Naive B cell (primary cell): Measurements from ENCODE around the gene ACAA1. TPM values are rescaled to one million over a fixed set of nuclear protein-coding genes. Genes with fewer than 3 reads are reported as not detected.
A peak's percentile ranks its signal among the peaks of the same experiment; 100 is the strongest.
"Not testable (repeated sequence)": the region's sequence is repeated elsewhere in the genome, so short reads cannot be mapped to it uniquely, and the experiment has no call there.

ENCODE experiments used
- ATAC-seq, 2 donors: fragments of 150-1000 bp; cut with Tn5 transposase; 2 replicates each; pipeline ENCODE4 v1.10.0; 2021; ENCODE audit warnings: low read depth in 2 of 2, mild to moderate bottlenecking in 2 of 2, moderate library complexity in 2 of 2
- DNase-seq: peaks from one replicate; pipeline ENCODE4 v3.0.0; 2022
- H3K27ac Mint-ChIP-seq, 6 donors: one replicate each; pipeline ENCODE4 v1.8.0; 2020 to 2022; ENCODE audit warnings: mild to moderate bottlenecking in 6 of 6, mixed read lengths in 6 of 6, moderate library complexity in 5 of 6, inconsistent platforms in 2 of 6
- H3K27me3 Mint-ChIP-seq, 3 donors: one replicate each; pipeline ENCODE4 v1.8.0; 2021 to 2022; ENCODE audit warnings: mixed read lengths in 3 of 3, mild to moderate bottlenecking in 1 of 3
- H3K36me3 Mint-ChIP-seq, 2 donors: one replicate each; pipeline ENCODE4 v1.8.0; 2020 to 2022; ENCODE audit warnings: mixed read lengths in 2 of 2, inconsistent platforms in 1 of 2, mild to moderate bottlenecking in 1 of 2
- H3K4me1 Mint-ChIP-seq, 3 donors: one replicate each; pipeline ENCODE4 v1.8.0; 2020 to 2022; ENCODE audit warnings: mixed read lengths in 3 of 3, inconsistent platforms in 1 of 3, mild to moderate bottlenecking in 1 of 3, moderate library complexity in 1 of 3
- H3K4me3 Mint-ChIP-seq, 8 donors: one replicate each; pipeline ENCODE4 v1.8.0; 2020 to 2022; ENCODE audit warnings: mild to moderate bottlenecking in 8 of 8, mixed read lengths in 8 of 8, moderate library complexity in 8 of 8, inconsistent platforms in 2 of 8
- H3K9me3 Mint-ChIP-seq, 7 donors: one replicate each; pipeline ENCODE4 v1.8.0; 2020 to 2022; ENCODE audit warnings: mixed read lengths in 7 of 7, mild to moderate bottlenecking in 5 of 7, inconsistent platforms in 2 of 7, moderate library complexity in 1 of 7
- polyA plus RNA-seq, 6 donors: library from polyadenylated mRNA; unstranded; fragments of 300-500 nt; fragmentation: Illumina TruSeq; gene quantifications; one replicate each; pipeline ENCODE4 v1.2.3, GENCODE V29; 2021; ENCODE audit warnings: low read depth in 6 of 6

ACAA1 gene
- polyA plus RNA-seq, 6 donors from 2014 or later = 44.3 to 62.4 (median 52.0) TPM

DNA sequence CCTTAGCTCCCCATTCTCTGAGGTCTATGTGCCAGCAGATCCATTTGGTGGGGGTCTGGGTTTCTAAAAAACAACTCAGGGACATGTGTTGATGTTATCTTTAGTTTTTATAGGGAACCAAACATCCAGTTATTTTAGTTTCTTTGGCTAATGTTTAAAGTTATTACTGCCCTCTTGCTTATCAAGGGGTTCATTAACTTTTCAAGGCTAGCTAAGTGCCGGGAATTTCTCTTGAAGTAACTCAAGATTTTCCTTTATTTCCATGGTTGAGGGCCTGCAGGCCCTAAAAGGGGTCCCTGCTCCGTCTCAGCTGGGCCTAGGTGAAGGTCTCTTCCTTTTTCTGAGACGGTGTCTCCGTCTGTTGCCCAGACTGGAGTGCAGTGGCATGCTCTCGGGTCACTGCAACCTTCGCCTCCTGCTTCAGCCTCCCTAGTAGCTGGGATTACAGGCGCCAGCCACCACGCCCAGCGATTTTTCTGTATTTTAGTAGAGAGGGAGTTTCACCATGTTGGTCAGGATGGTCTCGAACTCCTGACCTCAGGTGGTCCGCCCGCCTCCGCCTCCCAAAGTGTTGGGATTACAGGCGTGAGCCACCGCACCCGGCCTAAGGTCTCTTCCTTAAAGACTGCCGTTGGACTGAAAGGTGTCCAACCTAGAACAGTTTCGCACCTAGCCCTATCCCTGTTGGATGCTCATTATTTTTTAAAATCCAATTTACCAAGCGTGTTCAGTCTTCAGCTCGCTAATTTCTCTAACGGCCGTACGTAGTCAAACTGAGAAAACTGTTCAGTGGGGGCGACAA is 27.1 kb upstream of the ACAA1 start:
- Mint-ChIP-seq H3K4me1 (peaks cover 38 to 41% (median 38%) of the 10 kb centered on the region in 3 donors), H3K9me3 (no peaks in the 10 kb centered on the region), H3K27me3 (no peaks in the 10 kb centered on the region), H3K36me3 (no peaks in the 10 kb centered on the region), H3K27ac (peak overlapping the region; percentile 99 to 100 (median 100)), H3K4me3 (peak overlapping the region; percentile 88 to 99 (median 98))
- no peak for ATAC-seq
- no peak for DNase-seq

- Mint-ChIP-seq H3K27me3 (no peaks in the 10 kb centered on the region), H3K4me1 (peaks cover 30 to 37% (median 31%) of the 10 kb centered on the region in 3 donors), H3K36me3 (no peaks in the 10 kb centered on the region), H3K4me3 (peak overlapping the region in 6 of 8 donors; percentile 39 to 98 (median 74)), H3K27ac (peak overlapping the region; percentile 47 to 100 (median 66)), H3K9me3 (no peaks in the 10 kb centered on the region)
- ATAC-seq (no peak), DNase-seq (no peak)
Observed at GRCh38 chr3:38163117-38163840, 26.4 kb upstream of the ACAA1 start.

GRCh38 chr3:38160704-38161103 is 23.8 kb upstream of the ACAA1 start:
- H3K27ac Mint-ChIP-seq, H3K9me3 Mint-ChIP-seq, ATAC-seq, H3K36me3 Mint-ChIP-seq, DNase-seq, H3K27me3 Mint-ChIP-seq, H3K4me3 Mint-ChIP-seq: not testable (repeated sequence)
- peaks cover 8 to 13% (median 11%) of the 10 kb centered on the region in 3 donors for H3K4me1 Mint-ChIP-seq

- peaks cover 0 to 15% (median 10%) of the 10 kb centered on the region in 3 donors for H3K4me1 Mint-ChIP-seq
- no peaks in the 10 kb centered on the region for H3K27me3 Mint-ChIP-seq
- H3K4me3 Mint-ChIP-seq = peak overlapping the region in 1 of 8 donors; percentile 60
- no peaks in the 10 kb centered on the region for H3K36me3 Mint-ChIP-seq
- DNase-seq (no peak), ATAC-seq (peak; percentile 41 to 48)
- H3K27ac Mint-ChIP-seq = peak overlapping the region in 2 of 6 donors; percentile 39 to 81
- H3K9me3 Mint-ChIP-seq = no peaks in the 10 kb centered on the region
Observed at GRCh38 chr3:38158472-38158871, 21.5 kb upstream of the ACAA1 start.

GRCh38 chr3:38157595-38157994 is 20.7 kb upstream of the ACAA1 start:
- ATAC-seq (no peak), DNase-seq (no peak)
- Mint-ChIP-seq H3K27ac (no peak overlapping the region), H3K9me3 (no peaks in the 10 kb centered on the region), H3K4me1 (peaks cover 0 to 15% (median 11%) of the 10 kb centered on the region in 3 donors), H3K4me3 (no peak overlapping the region), H3K36me3 (no peaks in the 10 kb centered on the region), H3K27me3 (no peaks in the 10 kb centered on the region)

DNA sequence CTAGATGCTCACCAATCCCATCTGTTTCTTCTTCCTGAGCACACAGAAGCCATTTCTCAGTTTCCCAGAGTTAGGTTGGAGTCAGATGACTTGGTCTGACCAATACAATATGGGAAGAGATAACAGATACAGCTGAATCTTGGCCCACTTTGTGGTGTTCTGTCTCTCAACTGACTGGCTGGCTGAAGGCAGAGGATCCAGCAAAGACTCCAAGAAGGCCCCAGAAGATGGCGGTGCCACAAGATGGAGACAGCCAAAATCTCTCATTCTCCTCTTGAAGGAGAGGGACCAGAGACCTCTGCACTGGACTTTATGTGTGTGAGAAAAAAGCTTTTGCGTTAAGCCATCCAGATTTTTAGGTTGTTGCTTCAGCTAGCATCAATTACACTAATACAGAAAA is 20.2 kb upstream of the ACAA1 start:
- H3K36me3 Mint-ChIP-seq = no peaks in the 10 kb centered on the region

DNA sequence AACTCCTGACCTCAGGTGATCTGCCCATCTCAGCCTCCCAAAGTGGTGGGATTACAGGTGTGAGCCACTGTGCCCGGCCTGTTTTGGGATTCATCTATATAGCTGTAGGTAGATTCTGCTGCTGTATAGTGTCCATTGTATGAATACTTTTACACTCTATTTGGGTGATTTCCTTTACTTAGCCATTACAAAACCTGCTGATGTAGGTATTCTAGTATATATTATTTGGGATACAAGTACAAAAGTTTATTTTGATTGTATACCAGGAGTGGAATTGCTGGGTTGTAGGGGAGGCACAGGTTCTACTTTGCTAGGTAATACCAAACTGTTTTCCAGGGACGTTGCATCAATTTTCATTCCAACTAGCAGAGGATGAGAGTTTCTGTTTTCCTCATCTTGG is 18.9 kb upstream of the ACAA1 start:
- peaks cover 0 to 2% (median 0%) of the 10 kb centered on the region in 7 donors for H3K9me3 Mint-ChIP-seq
- H3K4me3 Mint-ChIP-seq = peak overlapping the region in 1 of 8 donors; percentile 35
- H3K4me1 Mint-ChIP-seq = peaks cover 6 to 23% (median 18%) of the 10 kb centered on the region in 3 donors
- no peaks in the 10 kb centered on the region for H3K36me3 Mint-ChIP-seq
- peak overlapping the region in 3 of 6 donors; percentile 13 to 47 (median 15) for H3K27ac Mint-ChIP-seq
- H3K27me3 Mint-ChIP-seq = no peaks in the 10 kb centered on the region
- no peak for DNase-seq
- ATAC-seq = no peak

More for the DNA sequence above, 20.2 kb upstream of the ACAA1 start:
- no peak overlapping the region for H3K4me3 Mint-ChIP-seq
- peaks cover 0 to 15% (median 11%) of the 10 kb centered on the region in 3 donors for H3K4me1 Mint-ChIP-seq
- ATAC-seq = no peak
- no peak for DNase-seq
- H3K27me3 Mint-ChIP-seq = no peaks in the 10 kb centered on the region
- H3K9me3 Mint-ChIP-seq = no peaks in the 10 kb centered on the region
- no peak overlapping the region for H3K27ac Mint-ChIP-seq

- Mint-ChIP-seq H3K4me3 (no peak overlapping the region), H3K27ac (peak overlapping the region in 2 of 6 donors; percentile 82 to 85), H3K9me3 (peaks cover 0 to 2% (median 0%) of the 10 kb centered on the region in 7 donors), H3K27me3 (no peaks in the 10 kb centered on the region), H3K4me1 (peaks cover 6 to 26% (median 20%) of the 10 kb centered on the region in 3 donors), H3K36me3 (no peaks in the 10 kb centered on the region)
- DNase-seq = no peak
- peak; percentile 40 to 50 for ATAC-seq
Observed at GRCh38 chr3:38154625-38155255, 17.8 kb upstream of the ACAA1 start.

- Mint-ChIP-seq H3K36me3 (no peaks in the 10 kb centered on the region), H3K9me3 (peaks cover 0 to 2% (median 0%) of the 10 kb centered on the region in 7 donors), H3K4me3 (no peak overlapping the region), H3K4me1 (peaks cover 12 to 33% (median 26%) of the 10 kb centered on the region in 3 donors), H3K27me3 (no peaks in the 10 kb centered on the region), H3K27ac (no peak overlapping the region)
- DNase-seq (no peak), ATAC-seq (no peak)
Observed at GRCh38 chr3:38154033-38154494, 17.1 kb upstream of the ACAA1 start.

- peak overlapping the region in 1 of 6 donors; percentile 24 for H3K27ac Mint-ChIP-seq
- peaks cover 12 to 33% (median 26%) of the 10 kb centered on the region in 3 donors for H3K4me1 Mint-ChIP-seq
Observed at GRCh38 chr3:38153221-38153620, 16.3 kb upstream of the ACAA1 start.

GRCh38 chr3:38152609-38153008 is 15.7 kb upstream of the ACAA1 start:
- H3K36me3 Mint-ChIP-seq = no peaks in the 10 kb centered on the region
- H3K4me3 Mint-ChIP-seq = no peak overlapping the region
- H3K4me1 Mint-ChIP-seq = peaks cover 16 to 38% (median 27%) of the 10 kb centered on the region in 3 donors
- H3K9me3 Mint-ChIP-seq = peaks cover 0 to 7% (median under 1%) of the 10 kb centered on the region in 7 donors
- DNase-seq (no peak), ATAC-seq (no peak)
- H3K27me3 Mint-ChIP-seq = no peaks in the 10 kb centered on the region
- H3K27ac Mint-ChIP-seq = no peak overlapping the region

More at GRCh38 chr3:38153221-38153620, 16.3 kb upstream of the ACAA1 start:
- no peak for DNase-seq
- Mint-ChIP-seq H3K36me3 (no peaks in the 10 kb centered on the region), H3K4me3 (no peak overlapping the region), H3K27me3 (no peaks in the 10 kb centered on the region), H3K9me3 (peaks cover 0 to 2% (median 0%) of the 10 kb centered on the region in 7 donors)
- no peak for ATAC-seq

DNA sequence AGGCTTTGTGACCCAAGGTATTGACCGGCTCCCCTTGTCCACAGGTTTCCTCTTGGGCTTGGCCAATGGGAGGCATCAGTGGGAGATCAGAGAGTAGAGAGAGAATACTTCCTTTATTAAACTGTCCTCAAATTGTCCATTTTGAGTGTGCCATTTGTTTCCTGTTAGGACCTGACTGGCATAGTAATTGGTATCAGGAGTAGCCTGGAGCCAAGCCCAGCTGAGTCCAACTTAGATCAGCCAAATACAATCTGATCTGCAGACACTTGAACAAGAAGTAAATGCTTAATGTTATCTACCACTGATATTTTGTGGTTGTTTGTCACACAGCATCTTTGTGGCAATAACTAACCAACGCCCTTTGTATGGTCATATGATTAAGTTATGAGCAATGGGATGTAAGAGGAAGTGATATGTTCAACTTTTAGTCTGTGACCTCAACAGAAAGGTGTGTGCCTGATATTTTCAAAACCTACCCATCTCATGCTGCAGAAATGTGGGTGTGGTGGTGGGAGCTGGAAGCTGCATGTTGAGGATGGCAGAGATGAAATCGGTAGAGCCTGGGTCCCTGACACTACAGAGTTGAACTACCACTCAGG is 14.8 kb upstream of the ACAA1 start:
- Mint-ChIP-seq H3K27me3 (no peaks in the 10 kb centered on the region), H3K27ac (peak overlapping the region in 3 of 6 donors; percentile 24 to 82 (median 34)), H3K9me3 (peaks cover 0 to 11% (median 3%) of the 10 kb centered on the region in 7 donors), H3K4me1 (peaks cover 16 to 43% (median 26%) of the 10 kb centered on the region in 3 donors), H3K36me3 (no peaks in the 10 kb centered on the region), H3K4me3 (peak overlapping the region in 1 of 8 donors; percentile 20)
- DNase-seq (no peak), ATAC-seq (peak; percentile 52 to 62)
